ENCODE data around the gene CAPN2.
"Not testable (repeated sequence)": the region's sequence is repeated elsewhere in the genome, so short reads cannot be mapped to it uniquely, and the experiment has no call there.

The CAPN2 gene

GRCh38 chr1:223780318-223780717 is 68.0 kb downstream of the CAPN2 start:
- in situ Hi-C loops (cut with HindIII; ENCODE audit: low sequenced_read_pairs): no loop called here

GRCh38 chr1:223780949-223781348 is 68.6 kb downstream of the CAPN2 start:
- in situ Hi-C loops (cut with HindIII; ENCODE audit: low sequenced_read_pairs): no loop called here

- in situ Hi-C loops (cut with HindIII; ENCODE audit: low sequenced_read_pairs): no loop called here
Measured at GRCh38 chr1:223783676-223784075, 71.3 kb downstream of the CAPN2 start.

- in situ Hi-C loops (cut with HindIII; ENCODE audit: low sequenced_read_pairs): no loop called here
Measured at GRCh38 chr1:223784541-223784940, 72.2 kb downstream of the CAPN2 start.

GRCh38 chr1:223785808-223786207 is 73.5 kb downstream of the CAPN2 start:
- in situ Hi-C loops (cut with HindIII; ENCODE audit: low sequenced_read_pairs): no loop called here

- in situ Hi-C loops (cut with HindIII; ENCODE audit: low sequenced_read_pairs): no loop called here
Measured at GRCh38 chr1:223788746-223789415, 76.5 kb downstream of the CAPN2 start.

GRCh38 chr1:223792046-223792445 is 79.7 kb downstream of the CAPN2 start:
- in situ Hi-C loops (cut with HindIII; ENCODE audit: low sequenced_read_pairs): no loop called here

- in situ Hi-C loops (cut with HindIII; ENCODE audit: low sequenced_read_pairs): no loop called here
Measured at GRCh38 chr1:223793716-223794115, 81.4 kb downstream of the CAPN2 start.

GRCh38 chr1:223794136-223794880 is 82.0 kb downstream of the CAPN2 start:
- in situ Hi-C loops (cut with HindIII; ENCODE audit: low sequenced_read_pairs): no loop called here

- in situ Hi-C loops (cut with HindIII; ENCODE audit: low sequenced_read_pairs): loop anchor here (5.0 kb wide), 1 partner anchor 89 kb away; no protein-coding TSS in a partner anchor
Measured at GRCh38 chr1:223796210-223796609, 83.9 kb downstream of the CAPN2 start.

GRCh38 chr1:223802032-223802431 is 89.7 kb downstream of the CAPN2 start:
- in situ Hi-C loops (cut with HindIII; ENCODE audit: low sequenced_read_pairs): no loop called here

GRCh38 chr1:223802602-223803001 is 90.3 kb downstream of the CAPN2 start:
- in situ Hi-C loops (cut with HindIII; ENCODE audit: low sequenced_read_pairs): no loop called here

GRCh38 chr1:223803211-223803610 is 90.9 kb downstream of the CAPN2 start:
- in situ Hi-C loops (cut with HindIII; ENCODE audit: low sequenced_read_pairs): no loop called here

GRCh38 chr1:223809905-223810304 is 97.6 kb downstream of the CAPN2 start:
- in situ Hi-C loops (cut with HindIII; ENCODE audit: low sequenced_read_pairs): not testable (repeated sequence)

GRCh38 chr1:223810586-223810985 is 98.2 kb downstream of the CAPN2 start:
- in situ Hi-C loops (cut with HindIII; ENCODE audit: low sequenced_read_pairs): no loop called here

GRCh38 chr1:223811634-223812101 is 99.3 kb downstream of the CAPN2 start:
- in situ Hi-C loops (cut with HindIII; ENCODE audit: low sequenced_read_pairs): no loop called here

GRCh38 chr1:223813645-223814044 is 101.3 kb downstream of the CAPN2 start:
- in situ Hi-C loops (cut with HindIII; ENCODE audit: low sequenced_read_pairs): no loop called here

GRCh38 chr1:223815020-223815853 is 102.9 kb downstream of the CAPN2 start:
- in situ Hi-C loops (cut with HindIII; ENCODE audit: low sequenced_read_pairs): no loop called here

GRCh38 chr1:223815865-223816264 is 103.5 kb downstream of the CAPN2 start:
- in situ Hi-C loops (cut with HindIII; ENCODE audit: low sequenced_read_pairs): no loop called here

- in situ Hi-C loops (cut with HindIII; ENCODE audit: low sequenced_read_pairs): not testable (repeated sequence)
Measured at GRCh38 chr1:223817265-223817664, 104.9 kb downstream of the CAPN2 start.

- in situ Hi-C loops (cut with HindIII; ENCODE audit: low sequenced_read_pairs): no loop called here
Measured at GRCh38 chr1:223819730-223820514, 107.6 kb downstream of the CAPN2 start.

Measured in endothelial cell of hepatic sinusoid (primary cell).